GM19397 (cell line): Measurements from ENCODE around the gene ANXA7.
A peak's percentile ranks its signal among the peaks of the same experiment; 100 is the strongest.
"Not testable (repeated sequence)": the region's sequence is repeated elsewhere in the genome, so short reads cannot be mapped to it uniquely, and the experiment has no call there.

Experiments
- ATAC-seq: cut with Tn5 transposase; IDR thresholded peaks from one replicate; pipeline ENCODE4 v1.9.1; 2021; ENCODE audit warnings: mild to moderate bottlenecking, moderate library complexity; ENCODE audit not compliant: unreplicated experiment

ANXA7 gene

DNA sequence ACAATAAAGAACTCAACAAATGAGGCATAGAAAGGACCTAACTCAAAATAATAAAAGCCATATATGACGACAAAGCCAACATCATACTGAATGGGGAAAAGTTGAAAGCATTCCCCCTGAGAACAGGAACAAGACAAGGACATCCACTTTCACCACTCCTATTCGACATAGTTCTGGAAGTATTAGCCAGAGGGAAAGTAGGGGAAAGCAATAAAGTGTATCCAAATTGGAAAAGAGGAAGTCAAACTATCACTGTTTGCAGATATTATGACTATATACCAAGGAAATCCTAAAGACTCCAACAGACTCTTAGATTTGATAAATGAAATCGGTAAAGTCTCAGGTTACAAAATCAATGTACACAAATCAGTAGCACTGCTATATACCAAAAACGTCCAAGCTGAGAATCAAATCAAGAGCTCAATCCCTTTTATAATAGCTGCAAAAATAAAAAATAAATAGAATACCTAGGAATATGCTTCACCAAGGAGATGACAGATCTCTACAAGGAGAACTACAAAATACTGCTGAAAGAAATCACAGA, 4.8 kb downstream of the ANXA7 start:
- no peak for ATAC-seq

DNA sequence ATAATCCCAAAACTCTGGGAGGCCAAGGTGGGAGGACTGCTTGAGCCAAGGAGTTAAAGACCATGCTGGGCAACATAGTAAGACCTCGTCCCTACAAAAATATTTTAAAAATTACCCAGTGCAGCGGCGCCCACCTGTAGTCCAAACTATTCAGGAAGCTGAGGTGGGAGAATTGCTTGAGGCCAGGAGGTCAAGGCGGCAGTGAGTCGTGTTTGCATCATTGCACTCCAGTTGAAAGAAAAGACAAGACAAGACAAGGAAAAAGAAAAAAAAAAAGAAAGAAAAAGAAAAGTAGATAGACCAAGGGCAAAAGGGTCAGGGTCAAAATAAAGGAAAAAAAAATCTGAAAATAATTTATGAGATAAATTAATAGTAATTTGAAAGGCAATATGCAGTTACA, 5.8 kb downstream of the ANXA7 start:
- ATAC-seq, result no peak

DNA sequence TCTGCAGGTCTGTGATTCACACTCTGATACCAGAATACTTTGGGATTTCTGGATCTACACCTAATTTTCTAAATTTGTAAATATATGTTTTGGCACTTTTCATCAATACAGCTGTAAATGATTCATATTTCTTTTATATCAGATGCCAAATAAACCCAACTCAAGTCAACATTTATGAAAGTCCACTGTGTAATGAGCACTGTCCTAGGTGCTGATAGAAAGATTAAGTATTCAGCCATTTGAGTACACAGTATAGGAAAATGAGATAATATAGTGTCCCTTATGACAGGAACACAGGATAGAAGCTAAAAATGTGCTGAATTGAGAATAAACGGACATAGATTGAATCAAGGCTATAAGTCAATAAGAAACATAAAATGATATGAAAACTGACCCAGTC, 6.4 kb downstream of the ANXA7 start:
- no peak for ATAC-seq

DNA sequence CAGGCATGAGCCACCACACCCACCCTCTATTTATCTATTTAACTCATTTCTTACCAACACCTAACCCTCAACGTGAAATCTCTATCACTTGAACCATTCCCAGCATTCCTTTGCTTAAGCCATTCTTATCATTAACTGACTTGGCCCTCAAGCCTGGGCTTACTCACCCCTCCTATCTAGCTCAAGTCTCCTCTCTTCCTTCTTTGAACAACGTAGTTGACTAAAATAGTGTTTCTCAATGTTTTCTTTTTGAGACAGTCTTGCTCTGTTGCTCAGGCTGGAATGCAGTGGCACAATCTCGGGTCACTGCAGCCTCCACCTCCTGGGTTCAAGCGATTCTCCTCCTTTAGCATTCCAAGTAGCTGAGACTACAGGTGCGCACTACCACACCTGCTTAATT, 7.0 kb downstream of the ANXA7 start:
- ATAC-seq, result no peak

DNA sequence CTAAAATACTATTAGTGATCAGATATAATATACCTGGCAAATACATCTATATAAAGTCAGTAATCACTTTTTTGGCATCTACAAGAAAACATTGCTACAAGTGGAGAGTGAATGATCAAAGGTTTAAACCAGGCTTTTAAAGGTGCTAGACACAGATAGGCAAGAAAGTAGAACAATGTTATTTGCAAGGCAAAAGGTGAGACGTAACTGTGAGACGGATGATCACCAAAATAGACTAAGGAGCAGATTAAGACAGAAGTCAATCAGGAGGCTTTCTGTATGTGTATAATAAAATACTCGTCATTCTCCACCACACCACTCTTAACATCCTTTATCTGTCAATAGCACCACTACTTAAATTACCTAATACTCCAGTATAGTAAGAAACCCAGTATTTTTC, 8.3 kb downstream of the ANXA7 start:
- ATAC-seq, result no peak

DNA sequence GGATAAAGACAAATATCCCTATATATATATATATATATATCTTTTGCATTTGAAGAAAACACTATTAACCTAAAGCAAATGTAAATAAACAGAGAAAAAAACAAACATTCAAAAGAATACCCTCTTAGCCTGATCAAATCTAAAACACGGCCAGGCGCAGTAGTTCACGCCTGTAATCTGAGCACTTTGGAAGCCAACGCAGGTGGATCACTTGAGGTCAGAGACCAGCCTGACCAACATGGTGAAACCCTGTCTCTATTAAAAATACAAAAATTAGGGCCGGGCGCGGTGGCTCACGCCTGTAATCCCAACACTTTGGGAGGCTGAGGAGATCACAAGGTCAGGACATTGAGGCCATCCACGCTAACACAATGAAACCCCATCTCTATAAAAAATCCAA, 9.2 kb downstream of the ANXA7 start:
- no peak for ATAC-seq

DNA sequence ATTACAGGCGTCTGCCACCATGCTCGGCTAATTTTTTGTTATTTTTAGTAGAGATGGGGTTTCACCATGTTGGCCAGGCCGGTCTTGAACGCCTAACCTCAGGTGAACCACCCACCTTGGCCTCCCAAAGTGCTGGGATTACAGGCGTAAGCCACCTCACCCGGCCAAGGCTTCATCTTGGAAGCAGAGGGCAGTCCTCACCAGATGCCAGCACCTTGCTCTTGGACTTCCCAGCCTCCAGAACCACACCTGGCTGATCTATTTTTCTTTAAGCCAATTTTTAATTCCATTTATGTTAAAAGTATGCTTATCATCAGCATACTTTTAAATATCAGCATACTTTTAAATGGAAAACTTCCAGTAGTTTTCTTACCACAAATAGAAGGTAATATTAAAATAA, 12.2 kb downstream of the ANXA7 start:
- no peak for ATAC-seq

DNA sequence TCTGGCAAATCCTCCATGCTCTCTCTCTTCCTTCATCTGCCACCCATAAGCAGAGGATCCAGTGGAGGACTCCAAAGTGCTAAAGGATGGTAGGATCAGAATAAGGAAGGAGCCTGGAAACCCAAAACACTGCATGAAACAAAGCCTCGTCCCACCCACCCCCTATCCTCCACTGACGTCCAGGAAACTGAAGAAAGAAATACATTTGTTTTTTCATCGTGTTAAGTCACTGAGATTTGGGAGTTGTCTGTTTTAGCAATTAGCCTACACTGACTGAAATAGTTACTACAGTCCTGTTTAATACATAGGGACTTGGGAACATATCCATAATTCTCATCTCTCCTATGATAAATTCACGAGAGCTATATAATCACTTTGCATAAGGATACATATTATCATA, 14.8 kb downstream of the ANXA7 start:
- no peak for ATAC-seq

DNA sequence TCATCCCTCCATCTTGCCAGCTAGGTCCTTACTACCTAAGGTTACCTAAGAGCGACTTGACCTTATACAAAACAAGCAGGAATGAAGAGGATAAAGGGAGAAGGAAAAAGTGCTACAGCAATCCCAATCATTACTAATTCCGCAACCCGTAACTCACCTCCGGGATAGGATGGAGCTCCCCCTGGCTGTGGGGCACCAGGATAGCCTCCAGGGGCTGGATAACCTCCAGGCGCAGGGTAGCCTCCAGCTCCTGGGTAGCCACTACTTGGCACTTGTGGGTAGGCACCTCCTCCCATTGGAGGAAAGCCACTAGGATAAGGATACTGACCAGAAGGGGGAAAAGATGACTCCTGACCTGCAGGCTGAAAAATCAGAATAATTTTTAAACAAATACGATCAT, 15.8 kb downstream of the ANXA7 start:
- ATAC-seq, result no peak

DNA sequence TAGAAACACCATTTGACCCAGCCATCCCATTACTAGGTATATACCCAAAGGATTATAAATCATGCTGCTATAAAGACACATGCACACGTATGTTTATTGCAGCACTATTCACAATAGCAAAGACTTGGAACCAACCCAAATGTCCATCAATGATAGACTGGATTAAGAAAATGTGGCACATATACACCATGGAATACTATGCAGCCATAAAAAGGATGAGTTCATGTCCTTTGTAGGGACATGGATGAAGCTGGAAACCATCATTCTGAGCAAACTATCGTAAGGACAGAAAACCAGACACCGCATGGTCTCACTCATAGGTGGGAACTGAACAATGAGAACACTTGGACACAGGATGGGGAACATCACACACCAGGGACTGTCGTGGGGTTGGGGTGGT, 19.5 kb downstream of the ANXA7 start:
- ATAC-seq, result not testable (repeated sequence)

DNA sequence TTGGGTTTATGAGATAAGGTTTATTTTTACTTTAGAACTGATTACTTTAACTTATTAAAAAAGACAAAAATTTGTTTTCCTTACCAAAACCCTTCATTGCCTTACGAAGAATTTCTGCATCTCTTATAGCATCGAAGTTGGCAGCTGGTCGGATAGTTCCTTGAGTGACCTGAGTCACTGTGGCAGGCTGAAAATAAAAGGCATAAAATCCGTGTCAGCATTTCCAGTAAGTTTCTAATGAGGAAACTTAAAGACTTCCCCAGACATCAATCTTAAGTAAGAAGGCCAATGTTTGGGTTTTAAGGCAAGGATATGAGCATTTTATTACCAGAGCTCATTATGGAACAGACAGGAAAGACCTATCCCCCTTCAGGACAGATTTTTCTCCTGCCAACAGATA, 25.6 kb downstream of the ANXA7 start:
- ATAC-seq, result no peak

DNA sequence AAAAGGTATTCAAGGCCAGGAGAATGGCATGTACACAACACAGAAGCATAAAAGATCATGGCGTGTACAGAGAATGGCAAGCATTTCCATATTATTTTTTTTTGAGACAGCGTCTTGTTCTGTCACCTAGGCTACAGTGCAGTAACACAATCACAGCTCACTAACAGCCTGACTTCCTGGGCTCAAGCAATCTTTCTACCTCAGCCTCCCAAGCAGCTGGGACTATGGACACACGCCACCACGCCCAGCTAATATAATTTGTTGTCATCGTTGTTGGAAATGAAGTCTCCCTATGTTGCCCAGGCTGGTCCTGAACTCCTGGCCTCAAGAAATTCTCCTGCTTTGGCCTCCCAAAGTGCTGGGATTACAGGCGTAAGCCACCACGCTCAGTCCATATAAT, 27.3 kb downstream of the ANXA7 start:
- no peak for ATAC-seq

DNA sequence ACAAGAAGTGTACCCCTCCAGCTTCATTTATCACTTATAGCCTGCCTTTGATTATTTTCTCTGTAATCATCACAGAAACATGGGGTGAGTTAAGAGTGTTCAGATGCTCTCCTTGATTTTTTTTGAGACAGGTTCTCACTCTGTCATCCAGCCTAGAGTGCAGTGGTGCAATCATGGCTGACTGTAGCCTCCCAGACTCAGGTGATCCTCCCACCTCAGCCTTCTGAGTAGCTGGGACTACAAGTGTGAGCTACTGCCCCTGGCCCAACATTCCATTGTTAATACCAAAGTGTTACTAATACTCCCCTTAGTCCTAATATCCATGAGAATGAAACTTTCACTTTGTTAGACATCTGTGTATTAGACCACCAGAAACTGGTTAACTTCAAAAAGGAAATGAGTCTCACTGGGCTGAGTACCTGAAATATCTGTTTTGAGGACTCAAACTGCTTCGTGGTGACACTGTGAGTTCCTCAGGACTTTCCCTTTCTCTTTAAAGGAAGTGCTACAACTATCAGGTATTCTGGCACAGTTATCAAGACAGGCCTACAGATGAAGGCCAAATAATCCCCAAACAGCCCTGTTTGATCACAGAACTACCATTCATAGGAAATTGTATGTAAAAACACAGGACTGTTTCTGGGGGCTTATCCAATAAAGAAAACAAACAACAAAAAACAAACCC, 34.7 kb downstream of the ANXA7 start:
- no peak for ATAC-seq

DNA sequence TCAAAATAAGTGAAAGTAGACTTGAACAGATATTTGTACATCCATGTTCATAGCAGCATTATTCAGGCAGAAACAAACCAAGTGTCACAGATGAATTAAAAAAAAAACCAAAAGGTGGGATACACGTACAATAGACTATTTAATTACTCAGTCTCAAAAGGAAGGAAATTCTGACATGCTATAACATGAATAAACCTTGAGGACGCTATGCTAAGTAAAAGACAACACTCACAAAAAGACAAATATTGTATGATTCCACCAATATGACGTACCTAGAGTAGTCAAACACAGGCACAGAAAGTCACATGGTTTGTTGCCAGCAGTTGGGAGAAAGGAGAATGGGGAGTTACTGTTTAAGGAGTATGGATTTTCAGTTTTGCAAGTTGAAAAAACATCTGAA, 37.2 kb downstream of the ANXA7 start:
- ATAC-seq, result no peak

DNA sequence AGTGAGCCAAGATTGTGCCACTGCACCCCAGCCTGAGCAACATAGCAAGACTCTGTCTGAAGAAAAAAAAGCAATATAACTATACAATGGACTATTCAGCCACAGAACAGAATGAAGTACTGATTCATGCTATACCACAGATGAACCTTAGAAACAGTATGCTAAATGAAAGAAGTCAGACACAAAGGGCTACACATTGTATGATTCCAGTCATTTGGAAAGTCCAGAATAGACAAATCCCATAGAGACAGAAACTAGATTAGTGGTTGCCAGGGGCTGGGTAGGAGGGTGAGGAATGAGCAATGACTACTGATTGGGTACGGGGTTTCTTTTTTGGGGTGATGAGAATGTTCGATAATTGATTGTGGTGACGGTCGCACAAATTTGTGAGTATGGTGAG, 45.6 kb downstream of the ANXA7 start:
- ATAC-seq, result no peak

DNA sequence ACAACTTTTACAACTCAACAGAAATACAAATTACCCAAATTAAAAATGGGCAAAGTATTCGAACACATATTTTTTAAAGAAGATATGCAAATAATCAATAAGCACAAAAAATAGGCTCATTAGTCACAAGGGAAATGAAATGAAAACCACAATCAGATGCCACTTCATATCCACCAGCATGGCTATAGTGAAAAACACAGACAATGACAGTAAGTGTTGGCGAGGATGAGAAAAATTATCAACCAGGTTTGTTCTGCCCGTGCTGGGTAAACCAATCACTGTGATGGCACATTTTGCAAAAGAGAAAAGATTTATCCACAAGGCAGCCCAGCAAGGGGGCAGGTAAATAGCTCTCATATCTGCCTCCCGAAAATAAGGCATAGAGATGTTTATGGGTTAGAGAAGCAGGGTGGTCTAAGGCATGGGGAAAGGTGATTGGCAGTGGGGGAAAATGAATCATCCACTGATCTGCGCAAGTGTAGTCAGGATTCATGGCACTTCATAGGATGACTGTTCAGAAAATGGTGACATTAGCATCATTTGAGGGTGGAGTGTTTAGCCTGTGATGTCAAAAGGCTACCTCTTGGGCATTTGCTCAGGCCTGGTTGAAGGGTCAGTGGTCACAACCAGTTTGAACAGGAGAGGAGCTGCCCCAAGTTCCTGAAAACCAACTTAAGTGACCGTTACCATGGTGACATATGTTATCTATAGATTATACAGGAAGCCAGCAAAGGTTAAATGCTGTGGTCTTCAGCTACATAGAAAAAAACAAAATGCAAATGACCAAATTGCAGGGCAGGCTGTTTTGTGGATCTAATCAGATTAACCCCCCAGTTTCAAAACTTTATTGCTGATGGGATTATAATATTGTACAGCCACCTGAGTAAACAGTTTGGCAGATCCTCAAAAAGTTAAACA, 47.2 kb downstream of the ANXA7 start:
- ATAC-seq, result no peak

DNA sequence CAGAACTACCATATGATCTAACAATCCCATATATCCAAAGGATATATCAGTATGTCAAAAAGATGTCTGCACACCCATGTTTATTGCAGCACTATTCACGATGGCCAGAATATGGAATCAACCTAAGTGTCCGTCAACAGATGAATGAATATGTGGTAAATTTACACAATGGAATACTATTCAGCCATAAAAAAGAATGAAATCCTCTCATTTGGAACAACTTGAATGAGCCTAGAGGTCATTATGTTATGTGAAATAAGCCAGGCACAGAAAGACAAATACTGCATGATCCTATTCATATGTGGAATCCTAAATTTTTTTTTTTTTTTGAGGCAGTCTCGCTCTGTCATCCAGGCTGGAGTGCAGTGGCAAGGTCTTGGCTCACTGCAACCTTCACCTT, 48.9 kb downstream of the ANXA7 start:
- no peak for ATAC-seq

DNA sequence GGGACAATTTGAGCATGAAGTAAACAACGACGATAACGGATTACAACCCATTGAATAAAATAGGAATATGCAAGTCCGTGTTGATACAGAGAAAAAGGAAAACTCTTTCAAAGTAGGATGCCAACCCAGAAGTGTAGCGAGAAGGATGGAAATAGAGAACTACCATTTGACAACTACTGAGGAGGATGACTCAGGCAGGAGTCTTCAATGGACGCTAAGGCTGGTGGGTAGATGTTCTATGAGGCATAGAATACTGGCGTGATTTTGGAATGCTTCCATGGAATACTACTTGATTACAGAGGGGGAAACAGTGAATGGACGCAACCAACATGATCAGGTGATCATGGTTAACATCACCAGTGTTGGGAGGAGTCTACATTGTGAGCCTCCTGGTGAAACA, 54.4 kb downstream of the ANXA7 start:
- no peak for ATAC-seq

DNA sequence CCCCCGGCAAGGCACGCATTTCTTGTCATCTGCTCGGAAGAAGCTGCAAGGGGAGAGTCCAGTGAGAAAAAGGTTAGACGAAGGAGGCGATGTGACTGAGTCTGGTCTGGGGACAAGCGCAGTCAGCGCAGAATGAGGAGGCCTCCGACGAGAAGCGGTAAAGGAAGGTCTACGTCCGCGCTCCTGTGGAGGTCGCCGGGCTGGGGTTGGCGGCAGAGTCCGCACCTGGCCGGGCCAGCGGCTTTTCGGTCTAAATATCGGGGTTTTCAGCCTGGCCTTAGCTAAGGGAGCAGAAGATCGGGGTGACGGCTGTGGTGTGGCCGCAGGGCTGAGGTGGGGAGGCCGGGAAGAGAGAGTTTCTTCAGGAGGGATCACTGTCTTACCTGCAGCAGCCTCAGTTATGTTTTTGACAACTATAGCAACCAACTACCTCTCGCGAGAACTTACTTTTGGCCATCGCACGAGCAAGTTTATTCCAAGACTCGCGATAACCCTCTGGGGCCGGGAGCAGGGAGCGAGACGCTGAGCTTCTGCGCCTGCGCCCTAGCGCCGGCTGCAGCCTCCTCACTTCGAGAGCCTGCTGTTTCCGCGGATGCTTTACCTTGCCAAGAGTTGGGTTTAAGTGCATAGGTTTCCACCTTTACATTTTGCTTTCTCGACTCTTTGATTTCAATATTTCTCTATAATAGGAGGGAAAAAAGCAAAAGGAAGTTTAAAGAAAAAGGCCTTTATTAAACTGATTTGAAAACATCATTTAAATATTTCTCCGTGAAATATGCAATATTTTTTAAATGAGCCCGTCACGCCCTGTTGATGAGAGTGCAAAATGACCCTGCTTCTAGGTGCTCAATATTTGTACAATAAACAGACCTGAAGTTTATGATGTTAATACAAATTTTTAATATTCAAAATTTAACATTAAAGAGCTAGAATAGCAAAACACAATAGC, 55.3 kb downstream of the ANXA7 start, which contains the start of gene CFAP70:
Gene CFAP70, minus strand, starts transcription at position 534 of the 949 bp plus-strand sequence. CDS start 4,068 bp downstream, outside the sequence.
- peak; percentile 94 for ATAC-seq

DNA sequence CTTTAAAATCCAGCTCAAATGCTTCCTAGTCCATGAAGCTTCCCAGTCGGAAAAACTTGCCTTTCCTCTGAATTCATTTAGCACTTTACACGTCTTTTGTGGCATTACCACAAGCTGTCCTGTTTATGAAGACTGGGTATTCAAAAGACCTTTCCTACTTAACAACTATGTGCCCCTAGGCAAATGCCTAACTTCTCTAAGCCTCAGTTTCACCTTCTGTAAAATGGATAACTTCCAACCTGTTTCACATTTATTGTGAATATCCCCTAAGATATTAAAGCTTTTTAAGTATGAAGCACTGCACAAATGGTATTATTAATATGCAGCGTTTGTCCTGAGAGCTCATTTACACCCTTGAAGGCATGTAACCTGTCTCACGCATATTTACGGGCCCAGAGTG, 56.0 kb downstream of the ANXA7 start:
- ATAC-seq, result no peak

DNA sequence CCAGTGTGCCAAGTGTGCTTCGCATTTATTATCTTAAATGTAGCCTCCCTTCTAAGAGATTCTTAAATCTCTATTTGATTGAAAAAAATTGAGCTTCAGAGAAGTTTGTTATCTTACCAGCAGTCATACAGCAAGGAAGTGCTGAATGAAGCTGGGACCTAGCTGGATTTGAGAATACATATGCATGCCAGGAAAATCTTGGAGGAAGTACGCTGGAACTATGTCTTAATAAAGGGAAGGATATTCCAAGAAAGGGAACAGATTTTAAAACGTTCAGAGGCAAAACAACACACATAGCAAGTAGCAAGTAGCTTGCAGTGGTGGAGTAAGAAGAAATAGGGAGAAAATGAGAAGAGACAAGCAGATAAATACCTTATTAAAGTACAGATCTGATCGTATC, 56.7 kb downstream of the ANXA7 start:
- no peak for ATAC-seq
